ENCODE measurements around the gene CUBN.

The CUBN gene

GRCh38 chr10:17129741-17130140 lies at the start of gene CUBN:
CUBN (minus strand) TSS chr10:17129811; CDS start chr10:17129765, 46 bp downstream.
- TF ChIP-seq ZFX (IDR thresholded peaks at IDR 0.05; ENCODE audit: borderline replicate concordance): no peak
- TF ChIP-seq, protein P1, sequence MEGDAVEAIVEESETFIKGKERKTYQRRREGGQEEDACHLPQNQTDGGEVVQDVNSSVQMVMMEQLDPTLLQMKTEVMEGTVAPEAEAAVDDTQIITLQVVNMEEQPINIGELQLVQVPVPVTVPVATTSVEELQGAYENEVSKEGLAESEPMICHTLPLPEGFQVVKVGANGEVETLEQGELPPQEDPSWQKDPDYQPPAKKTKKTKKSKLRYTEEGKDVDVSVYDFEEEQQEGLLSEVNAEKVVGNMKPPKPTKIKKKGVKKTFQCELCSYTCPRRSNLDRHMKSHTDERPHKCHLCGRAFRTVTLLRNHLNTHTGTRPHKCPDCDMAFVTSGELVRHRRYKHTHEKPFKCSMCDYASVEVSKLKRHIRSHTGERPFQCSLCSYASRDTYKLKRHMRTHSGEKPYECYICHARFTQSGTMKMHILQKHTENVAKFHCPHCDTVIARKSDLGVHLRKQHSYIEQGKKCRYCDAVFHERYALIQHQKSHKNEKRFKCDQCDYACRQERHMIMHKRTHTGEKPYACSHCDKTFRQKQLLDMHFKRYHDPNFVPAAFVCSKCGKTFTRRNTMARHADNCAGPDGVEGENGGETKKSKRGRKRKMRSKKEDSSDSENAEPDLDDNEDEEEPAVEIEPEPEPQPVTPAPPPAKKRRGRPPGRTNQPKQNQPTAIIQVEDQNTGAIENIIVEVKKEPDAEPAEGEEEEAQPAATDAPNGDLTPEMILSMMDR (IDR thresholded peaks at IDR 0.05): no peak
- no peak within 1 kb of the TSS for H3K27ac ChIP-seq

- TF ChIP-seq, protein P1 (IDR thresholded peaks at IDR 0.05): no peak
- TF ChIP-seq ZFX (IDR thresholded peaks at IDR 0.05; ENCODE audit: borderline replicate concordance): no peak
- H3K27ac ChIP-seq: no peak overlapping the region
These were observed 49.4 kb upstream of the CUBN start for GRCh38 chr10:17179002-17179401.

GRCh38 chr10:17178006-17178405 lies 48.4 kb upstream of the CUBN start:
- peak overlapping the region; percentile 20; the same call in 1 of the 2 replicates for H3K27ac ChIP-seq
- TF ChIP-seq, protein P1 (IDR thresholded peaks at IDR 0.05): peak; percentile 29; the same call in 1 of the 2 replicates
- TF ChIP-seq ZFX (IDR thresholded peaks at IDR 0.05; ENCODE audit: borderline replicate concordance): no peak

DNA sequence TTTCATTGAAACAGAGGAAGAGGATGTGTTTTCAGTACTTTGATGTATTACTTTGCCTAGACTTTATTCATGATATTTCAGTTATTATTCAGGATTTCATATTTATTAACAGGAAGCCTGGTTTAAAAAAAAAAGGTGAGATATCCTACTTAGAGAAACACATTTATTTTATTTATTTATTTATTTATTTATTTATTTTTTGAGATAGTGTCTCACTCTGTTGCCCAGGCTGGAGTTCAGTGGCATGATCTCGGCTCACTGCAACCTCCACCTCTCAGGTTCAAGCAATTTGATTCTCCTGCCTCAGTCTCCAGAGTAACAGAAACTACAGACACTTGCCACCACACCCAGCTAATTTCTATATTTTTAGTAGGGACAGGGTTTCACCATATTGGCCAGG lies 47.4 kb upstream of the CUBN start:
- TF ChIP-seq, protein P1 (IDR thresholded peaks at IDR 0.05): no peak
- TF ChIP-seq ZFX (IDR thresholded peaks at IDR 0.05; ENCODE audit: borderline replicate concordance): no peak
- no peak overlapping the region; the same call in 1 of the 2 replicates for H3K27ac ChIP-seq

DNA sequence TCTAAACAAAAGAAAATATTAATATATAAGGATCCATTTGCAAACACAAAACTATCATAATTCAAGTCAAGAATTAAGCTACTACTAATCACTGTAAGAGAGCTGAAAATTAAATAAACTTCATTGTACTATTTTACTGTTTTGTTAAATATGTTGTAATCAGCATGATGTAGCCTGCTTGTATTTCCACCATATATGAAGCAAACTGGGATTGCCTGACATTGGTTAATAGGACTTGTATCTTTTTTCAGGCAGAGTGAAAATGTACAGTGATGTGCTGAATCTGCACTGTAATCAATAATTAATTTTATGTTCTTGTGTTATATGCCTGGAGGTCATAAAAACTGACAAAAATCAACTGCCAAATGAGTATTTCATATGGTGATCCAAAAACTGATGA lies 46.5 kb upstream of the CUBN start:
- no peak for TF ChIP-seq ZFX (IDR thresholded peaks at IDR 0.05; ENCODE audit: borderline replicate concordance)
- TF ChIP-seq, protein P1 (IDR thresholded peaks at IDR 0.05): no peak
- H3K27ac ChIP-seq: no peak overlapping the region

DNA sequence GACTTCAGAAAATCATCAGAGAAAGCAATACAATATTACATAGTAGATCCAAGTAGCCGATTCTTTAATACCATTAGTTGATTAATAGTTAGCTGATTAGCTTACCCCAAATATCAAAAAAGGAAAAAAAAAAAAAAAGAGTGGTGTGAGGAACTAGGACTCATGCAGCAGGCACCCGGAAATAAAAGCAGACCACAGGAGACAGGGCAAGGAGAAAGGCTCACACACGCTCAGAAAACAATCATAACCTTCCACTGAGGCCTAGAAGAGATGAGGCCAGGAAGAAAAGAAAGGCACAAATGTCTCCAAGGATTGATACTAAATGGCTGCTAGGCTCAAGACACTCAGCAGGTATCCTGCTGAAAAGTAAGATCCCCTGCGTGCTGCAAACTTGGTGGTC lies 45.9 kb upstream of the CUBN start:
- H3K27ac ChIP-seq: no peak overlapping the region
- TF ChIP-seq, protein P1 (IDR thresholded peaks at IDR 0.05): no peak
- TF ChIP-seq ZFX (IDR thresholded peaks at IDR 0.05; ENCODE audit: borderline replicate concordance): no peak

DNA sequence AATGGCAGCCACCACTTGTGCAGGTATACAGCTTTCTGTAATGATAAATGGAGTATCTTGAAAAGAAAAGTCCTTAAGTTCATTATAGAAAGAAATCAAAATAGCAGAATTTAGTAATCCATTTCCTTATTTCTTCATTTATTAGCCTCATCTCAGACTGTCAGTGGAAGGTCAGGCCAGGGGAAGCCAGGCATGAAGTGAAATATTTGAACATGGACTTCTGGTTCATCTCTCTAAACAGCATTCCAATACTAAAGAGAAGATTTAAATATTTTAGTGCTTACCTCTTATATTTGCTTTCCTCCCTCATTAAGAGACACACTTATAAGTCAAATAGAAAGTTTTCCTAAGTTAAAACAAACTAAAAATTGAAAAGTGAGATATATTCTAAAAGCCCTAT lies 45.0 kb upstream of the CUBN start:
- no peak overlapping the region for H3K27ac ChIP-seq
- TF ChIP-seq, protein P1 (IDR thresholded peaks at IDR 0.05): no peak
- no peak for TF ChIP-seq ZFX (IDR thresholded peaks at IDR 0.05; ENCODE audit: borderline replicate concordance)

Measured in 22Rv1 (cell line).